ENCODE measurements around the gene EMC1. TPM values are rescaled to one million over a fixed set of nuclear protein-coding genes. Genes with fewer than 3 reads are reported as not detected.
"Not testable (repeated sequence)": the region's sequence is repeated elsewhere in the genome, so short reads cannot be mapped to it uniquely, and the experiment has no call there.

Gene EMC1
- total RNA-seq, 1 donor from 2014 or later, result 27.6 TPM

DNA sequence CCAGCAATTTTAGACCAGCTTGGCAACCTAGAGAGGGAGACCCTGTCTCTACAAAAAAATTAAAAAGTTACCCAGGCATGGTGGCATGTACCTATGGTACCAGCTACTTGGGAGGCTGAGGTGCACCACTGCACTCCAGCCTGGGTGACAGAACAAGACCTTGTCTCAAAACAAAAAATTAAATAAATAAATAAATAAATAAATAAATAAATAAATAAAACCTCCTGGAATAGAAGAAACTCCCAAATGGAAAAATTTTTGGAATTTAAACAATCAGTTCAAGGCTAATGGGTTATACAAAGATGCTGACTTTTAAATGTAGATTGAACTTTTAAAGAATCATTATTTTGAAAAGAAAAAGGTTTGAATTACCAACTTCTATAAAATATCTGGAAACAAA lies 63.5 kb downstream of the EMC1 start:
- no peaks in the 10 kb centered on the region for H3K9me3 ChIP-seq (replicated peaks)
- no peaks in the 10 kb centered on the region for H3K4me1 ChIP-seq
- TF ChIP-seq CTCF (IDR thresholded peaks at IDR 0.05; ENCODE audit: borderline replicate concordance), result no peak
- no peak overlapping the region for H3K27ac ChIP-seq (replicated peaks)
- no peak overlapping the region for H3K4me3 ChIP-seq
- no peak for DNase-seq
- H3K36me3 ChIP-seq, result peaks cover 97% of the 10 kb centered on the region
- intact Hi-C loops (cut with micrococcal nuclease), result no loop called here
- H3K27me3 ChIP-seq (ENCODE audit: low read depth), result no peaks in the 10 kb centered on the region

- no peaks in the 10 kb centered on the region for H3K27me3 ChIP-seq (ENCODE audit: low read depth)
- TF ChIP-seq CTCF (IDR thresholded peaks at IDR 0.05; ENCODE audit: borderline replicate concordance), result no peak
- DNase-seq, result no peak
- H3K36me3 ChIP-seq, result peaks cover 96% of the 10 kb centered on the region
- no peaks in the 10 kb centered on the region for H3K4me1 ChIP-seq
- intact Hi-C loops (cut with micrococcal nuclease), result no loop called here
- H3K4me3 ChIP-seq, result no peak overlapping the region
- H3K9me3 ChIP-seq (replicated peaks), result no peaks in the 10 kb centered on the region
- H3K27ac ChIP-seq (replicated peaks), result no peak overlapping the region
Measured at GRCh38 chr1:19186001-19186400, 65.3 kb downstream of the EMC1 start.

DNA sequence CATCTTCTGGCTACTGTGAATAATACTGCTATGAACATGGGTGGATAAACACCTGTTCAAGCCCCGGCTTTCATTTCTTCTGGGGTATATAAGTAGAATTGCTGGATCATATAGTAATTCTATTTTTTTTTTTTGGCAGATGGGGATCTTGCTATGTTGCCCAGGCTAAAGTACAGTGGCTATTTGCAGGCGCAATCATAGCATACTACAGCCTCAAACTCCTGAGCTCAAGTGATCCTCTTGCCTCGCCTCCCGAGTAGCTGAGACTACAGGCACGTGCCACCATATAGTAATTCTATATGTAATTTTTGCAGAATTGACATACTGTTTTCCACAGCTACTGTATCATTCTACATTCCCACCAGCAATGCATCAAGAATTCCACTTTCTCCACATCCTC lies 69.1 kb downstream of the EMC1 start:
- no peak for TF ChIP-seq CTCF (IDR thresholded peaks at IDR 0.05; ENCODE audit: borderline replicate concordance)
- no peak for DNase-seq
- Histone ChIP-seq H3K36me3 (peaks cover 98% of the 10 kb centered on the region), H3K9me3 (replicated peaks) (no peaks in the 10 kb centered on the region), H3K27me3 (ENCODE audit: low read depth) (no peaks in the 10 kb centered on the region), H3K4me1 (peaks cover 17% of the 10 kb centered on the region), H3K4me3 (no peak overlapping the region), H3K27ac (replicated peaks) (no peak overlapping the region)
- intact Hi-C loops (cut with micrococcal nuclease), result no loop called here

GRCh38 chr1:19180265-19180657 lies 71.1 kb downstream of the EMC1 start:
- DNase-seq; intact Hi-C loops (cut with micrococcal nuclease); H3K4me3 ChIP-seq; H3K9me3 ChIP-seq (replicated peaks); H3K27me3 ChIP-seq (ENCODE audit: low read depth); H3K27ac ChIP-seq (replicated peaks): not testable (repeated sequence)
- H3K36me3 ChIP-seq, result peaks cover 98% of the 10 kb centered on the region
- peaks cover 17% of the 10 kb centered on the region for H3K4me1 ChIP-seq

GRCh38 chr1:19179597-19180264 lies 71.6 kb downstream of the EMC1 start:
- Histone ChIP-seq H3K9me3 (replicated peaks) (no peaks in the 10 kb centered on the region), H3K27ac (replicated peaks) (peak overlapping the region; percentile 40), H3K27me3 (ENCODE audit: low read depth) (no peaks in the 10 kb centered on the region), H3K4me1 (peaks cover 17% of the 10 kb centered on the region), H3K36me3 (peaks cover 98% of the 10 kb centered on the region), H3K4me3 (no peak overlapping the region)
- DNase-seq, result no peak
- peak; percentile 56 for TF ChIP-seq CTCF (IDR thresholded peaks at IDR 0.05; ENCODE audit: borderline replicate concordance)
- intact Hi-C loops (cut with micrococcal nuclease), result loop anchor here (10.0 kb wide), 1 partner anchor 55 kb away; no protein-coding TSS in a partner anchor

GRCh38 chr1:19178734-19179398 lies 72.5 kb downstream of the EMC1 start:
- Histone ChIP-seq H3K9me3 (replicated peaks) (no peaks in the 10 kb centered on the region), H3K27ac (replicated peaks) (peak overlapping the region; percentile 40), H3K36me3 (peaks cover 98% of the 10 kb centered on the region), H3K4me3 (no peak overlapping the region), H3K4me1 (peaks cover 17% of the 10 kb centered on the region), H3K27me3 (ENCODE audit: low read depth) (no peaks in the 10 kb centered on the region)
- no peak for TF ChIP-seq CTCF (IDR thresholded peaks at IDR 0.05; ENCODE audit: borderline replicate concordance)
- DNase-seq, result no peak
- intact Hi-C loops (cut with micrococcal nuclease), result loop anchor here (10.0 kb wide), 1 partner anchor 54 kb away; no protein-coding TSS in a partner anchor
